BE2C (cell line): ENCODE measurements around the gene EPB41L1.

Source experiments
- DNase-seq: peaks from one replicate; pipeline ENCODE4 v3.0.0-alpha.2; 2020
- H3K27me3 ChIP-seq: fragments of 250-450 bp; sonication (Bioruptor Pico); 2 replicates; pipeline ENCODE4 v1.5.1; 2020; ENCODE audit warnings: mild to moderate bottlenecking
- H3K36me3 ChIP-seq: fragments of 250-450 bp; sonication (Bioruptor Pico); 2 replicates; pipeline ENCODE4 v1.5.1; 2020; ENCODE audit warnings: mild to moderate bottlenecking
- H3K4me1 ChIP-seq: fragments of 250-450 bp; sonication (Bioruptor Pico); 2 replicates; pipeline ENCODE4 v1.5.1; 2020
- H3K4me3 ChIP-seq: 2 replicates; pipeline ENCODE4 v1.5.1; 2011; ENCODE audit warnings: low read depth, low read length
- H3K9me3 ChIP-seq: fragments of 250-450 bp; sonication (Bioruptor Pico); 2 replicates; pipeline ENCODE4 v1.5.1; 2020
- TF ChIP-seq, protein P1 (sequence below): IDR thresholded peaks from 2 replicates; pipeline ENCODE4 v1.5.1; 2012; ENCODE audit warnings: mild to moderate bottlenecking, low read depth, low read length

The EPB41L1 gene

DNA sequence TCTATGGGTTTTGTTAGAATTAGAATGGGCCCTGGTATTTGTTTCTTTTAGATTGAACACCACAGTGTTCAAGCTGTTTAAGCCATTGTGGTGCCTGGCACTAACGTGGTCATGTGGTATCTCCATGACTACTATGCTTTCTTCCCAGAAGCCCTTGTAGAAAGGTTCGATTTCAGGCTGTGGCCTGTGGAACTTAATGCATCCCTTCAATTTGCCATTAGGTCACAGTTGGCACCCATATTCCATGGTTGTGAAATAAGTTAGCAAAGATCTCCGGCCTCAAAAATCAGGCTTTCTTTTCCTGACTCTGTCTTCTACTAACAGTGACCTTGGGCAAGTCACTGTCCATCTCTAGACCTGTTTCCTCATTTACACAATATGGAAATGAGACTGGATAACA is 50.5 kb downstream of the EPB41L1 start:
- H3K4me1 ChIP-seq = peaks cover 4% of the 10 kb centered on the region
- H3K4me3 ChIP-seq = no peak overlapping the region
- no peak for DNase-seq
- H3K27me3 ChIP-seq = no peaks in the 10 kb centered on the region
- TF ChIP-seq, protein P1, sequence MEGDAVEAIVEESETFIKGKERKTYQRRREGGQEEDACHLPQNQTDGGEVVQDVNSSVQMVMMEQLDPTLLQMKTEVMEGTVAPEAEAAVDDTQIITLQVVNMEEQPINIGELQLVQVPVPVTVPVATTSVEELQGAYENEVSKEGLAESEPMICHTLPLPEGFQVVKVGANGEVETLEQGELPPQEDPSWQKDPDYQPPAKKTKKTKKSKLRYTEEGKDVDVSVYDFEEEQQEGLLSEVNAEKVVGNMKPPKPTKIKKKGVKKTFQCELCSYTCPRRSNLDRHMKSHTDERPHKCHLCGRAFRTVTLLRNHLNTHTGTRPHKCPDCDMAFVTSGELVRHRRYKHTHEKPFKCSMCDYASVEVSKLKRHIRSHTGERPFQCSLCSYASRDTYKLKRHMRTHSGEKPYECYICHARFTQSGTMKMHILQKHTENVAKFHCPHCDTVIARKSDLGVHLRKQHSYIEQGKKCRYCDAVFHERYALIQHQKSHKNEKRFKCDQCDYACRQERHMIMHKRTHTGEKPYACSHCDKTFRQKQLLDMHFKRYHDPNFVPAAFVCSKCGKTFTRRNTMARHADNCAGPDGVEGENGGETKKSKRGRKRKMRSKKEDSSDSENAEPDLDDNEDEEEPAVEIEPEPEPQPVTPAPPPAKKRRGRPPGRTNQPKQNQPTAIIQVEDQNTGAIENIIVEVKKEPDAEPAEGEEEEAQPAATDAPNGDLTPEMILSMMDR = no peak
- H3K9me3 ChIP-seq = no peaks in the 10 kb centered on the region
- H3K36me3 ChIP-seq = peaks cover 24% of the 10 kb centered on the region

- H3K9me3 ChIP-seq = no peaks in the 10 kb centered on the region
- no peak overlapping the region for H3K4me3 ChIP-seq
- H3K4me1 ChIP-seq = no peaks in the 10 kb centered on the region; the same call in 1 of the 2 replicates
- H3K36me3 ChIP-seq = peaks cover 27% of the 10 kb centered on the region
- TF ChIP-seq, protein P1 = no peak
- DNase-seq = no peak
- H3K27me3 ChIP-seq = no peaks in the 10 kb centered on the region
Observed at GRCh38 chr20:36206068-36206467, 51.5 kb downstream of the EPB41L1 start.

DNA sequence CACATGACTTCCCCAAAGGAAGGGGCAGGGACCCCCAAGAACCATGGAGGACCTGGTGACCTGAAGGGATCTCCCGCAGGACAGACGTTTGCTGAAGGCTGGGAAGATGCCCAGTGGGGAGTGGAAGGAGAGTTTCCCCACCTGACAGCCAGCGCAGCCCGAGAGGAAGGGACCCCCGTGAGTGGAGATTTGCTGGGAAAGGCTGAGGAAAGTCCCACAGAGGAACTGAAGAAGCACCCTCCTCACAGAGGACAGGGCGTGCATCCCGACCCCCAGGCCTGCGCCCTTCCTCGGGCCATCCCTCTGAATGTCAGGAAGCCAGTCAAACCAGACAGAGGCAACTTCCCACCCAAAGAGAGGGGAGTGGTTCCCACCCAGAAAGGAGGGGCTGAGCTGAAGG is 52.1 kb downstream of the EPB41L1 start:
- H3K36me3 ChIP-seq = peaks cover 27% of the 10 kb centered on the region
- TF ChIP-seq, protein P1 = no peak

GRCh38 chr20:36207602-36208001 is 53.1 kb downstream of the EPB41L1 start:
- H3K36me3 ChIP-seq = peaks cover 27% of the 10 kb centered on the region
- H3K4me1 ChIP-seq = no peaks in the 10 kb centered on the region; the same call in 1 of the 2 replicates
- no peaks in the 10 kb centered on the region for H3K9me3 ChIP-seq
- H3K27me3 ChIP-seq = no peaks in the 10 kb centered on the region
- TF ChIP-seq, protein P1 = no peak
- H3K4me3 ChIP-seq = no peak overlapping the region
- no peak for DNase-seq

More for the DNA sequence above, 52.1 kb downstream of the EPB41L1 start:
- no peaks in the 10 kb centered on the region for H3K27me3 ChIP-seq
- H3K4me1 ChIP-seq = no peaks in the 10 kb centered on the region; the same call in 1 of the 2 replicates
- DNase-seq = no peak
- H3K4me3 ChIP-seq = no peak overlapping the region
- no peaks in the 10 kb centered on the region for H3K9me3 ChIP-seq

DNA sequence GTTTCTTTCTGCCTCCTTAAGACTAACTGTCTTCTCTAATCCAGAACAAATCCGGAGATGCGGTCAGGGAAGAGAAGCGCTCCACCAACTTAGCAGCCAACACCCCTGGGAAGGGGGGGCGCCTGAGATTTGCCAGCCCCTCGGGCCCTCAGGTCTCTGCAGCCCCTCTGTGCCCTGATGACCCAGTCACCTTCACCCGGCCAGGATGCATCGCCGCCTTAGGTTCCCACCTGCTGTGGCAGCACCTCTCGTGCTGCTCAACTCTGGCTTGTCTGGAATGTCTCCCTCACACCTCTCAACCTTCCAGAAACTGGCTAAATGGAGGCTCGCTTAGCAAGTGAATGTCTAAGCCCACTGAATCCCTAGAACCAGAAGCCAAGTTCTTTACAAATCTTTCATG is 53.7 kb downstream of the EPB41L1 start:
- Histone ChIP-seq H3K27me3 (no peaks in the 10 kb centered on the region), H3K9me3 (no peaks in the 10 kb centered on the region), H3K4me1 (no peaks in the 10 kb centered on the region), H3K4me3 (no peak overlapping the region), H3K36me3 (peaks cover 26% of the 10 kb centered on the region)
- TF ChIP-seq, protein P1 = no peak
- no peak for DNase-seq

- DNase-seq = no peak
- H3K4me3 ChIP-seq = no peak overlapping the region
- H3K4me1 ChIP-seq = no peaks in the 10 kb centered on the region
- peaks cover 27% of the 10 kb centered on the region for H3K36me3 ChIP-seq
- no peaks in the 10 kb centered on the region for H3K27me3 ChIP-seq
- H3K9me3 ChIP-seq = no peaks in the 10 kb centered on the region
- TF ChIP-seq, protein P1 = no peak
Observed at GRCh38 chr20:36210436-36211021, 56.0 kb downstream of the EPB41L1 start.
